Neural crest cell (in vitro differentiated cells): ENCODE results near the gene DOCK1. TPM values are rescaled to one million over a fixed set of nuclear protein-coding genes. Genes with fewer than 3 reads are reported as not detected.

ENCODE experiments used
- DNase-seq: peaks from one replicate; pipeline ENCODE4 v3.0.0; 2021; ENCODE audit warnings: low read depth, mixed read lengths, low spot score
- H3K27ac Mint-ChIP-seq: one replicate; pipeline ENCODE4 v1.8.0; 2021; ENCODE audit warnings: mild to moderate bottlenecking, mixed read lengths; ENCODE audit not compliant: unreplicated experiment
- H3K27me3 Mint-ChIP-seq: 2 replicates; pipeline ENCODE4 v1.8.0; 2021; ENCODE audit warnings: low read depth, mild to moderate bottlenecking, mixed read lengths
- H3K36me3 Mint-ChIP-seq: 2 replicates; pipeline ENCODE4 v1.8.0; 2021; ENCODE audit warnings: low read depth, mild to moderate bottlenecking, mixed read lengths
- H3K4me1 Mint-ChIP-seq: 2 replicates; pipeline ENCODE4 v1.8.0; 2021; ENCODE audit warnings: mixed read lengths
- H3K4me3 Mint-ChIP-seq: one replicate; pipeline ENCODE4 v1.8.0; 2021; ENCODE audit warnings: mild to moderate bottlenecking, mixed read lengths
- H3K9me3 Mint-ChIP-seq: 2 replicates; pipeline ENCODE4 v1.8.0; 2021; ENCODE audit warnings: mixed read lengths
- CTCF ChIP-seq: fragments of 200-600 bp; sonication (generic); conservative IDR thresholded peaks from 2 replicates; pipeline ENCODE4 v1.5.0; 2021; ENCODE audit warnings: antibody characterized with exemption, mild to moderate bottlenecking
- total RNA-seq: library from RNA; stranded (reverse); gene quantifications from 2 replicates; pipeline ENCODE4 v1.2.1, GENCODE V29; 2021

Gene DOCK1
- total RNA-seq, 1 donor from 2014 or later: 55.8 TPM

- Mint-ChIP-seq H3K36me3 (peaks cover 32% of the 10 kb centered on the region), H3K4me1 (no peaks in the 10 kb centered on the region), H3K27me3 (no peaks in the 10 kb centered on the region), H3K27ac (peak overlapping the region; percentile 27), H3K4me3 (no peak overlapping the region), H3K9me3 (no peaks in the 10 kb centered on the region)
- TF ChIP-seq CTCF: no peak
- no peak for DNase-seq
These were observed 372.8 kb downstream of the DOCK1 start for GRCh38 chr10:127278001-127278400.

DNA sequence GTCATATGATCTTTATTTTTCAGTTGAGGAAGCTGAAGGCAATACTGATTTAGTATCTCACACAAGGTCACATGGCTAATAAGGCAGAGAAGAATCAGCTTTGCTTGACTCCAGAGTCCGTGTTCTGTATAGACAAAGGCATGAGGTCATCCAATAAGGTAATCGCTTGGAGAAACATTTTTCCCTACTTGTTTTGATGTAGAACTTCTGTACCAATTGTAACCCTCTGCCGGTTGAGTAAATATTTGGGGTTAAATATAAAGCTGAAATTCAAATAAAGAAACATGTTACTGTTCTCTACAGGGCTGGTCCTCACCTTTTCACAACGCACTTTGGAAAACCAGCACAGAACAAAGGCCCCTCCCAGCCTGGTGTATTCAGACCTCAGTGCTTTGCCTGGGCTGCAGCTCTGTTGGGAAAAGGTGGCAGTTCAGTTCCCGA, 374.1 kb downstream of the DOCK1 start:
- no peak for TF ChIP-seq CTCF
- no peaks in the 10 kb centered on the region for H3K9me3 Mint-ChIP-seq
- H3K4me3 Mint-ChIP-seq: no peak overlapping the region
- H3K27me3 Mint-ChIP-seq: no peaks in the 10 kb centered on the region
- no peak for DNase-seq
- no peaks in the 10 kb centered on the region for H3K4me1 Mint-ChIP-seq
- H3K27ac Mint-ChIP-seq: no peak overlapping the region
- H3K36me3 Mint-ChIP-seq: peaks cover 30% of the 10 kb centered on the region

- no peaks in the 10 kb centered on the region for H3K27me3 Mint-ChIP-seq
- peaks cover 25% of the 10 kb centered on the region for H3K36me3 Mint-ChIP-seq
- no peak overlapping the region for H3K27ac Mint-ChIP-seq
- TF ChIP-seq CTCF: no peak
- H3K4me3 Mint-ChIP-seq: no peak overlapping the region
- DNase-seq: no peak
- H3K9me3 Mint-ChIP-seq: no peaks in the 10 kb centered on the region
- no peaks in the 10 kb centered on the region for H3K4me1 Mint-ChIP-seq
These were observed 375.2 kb downstream of the DOCK1 start for GRCh38 chr10:127280446-127280845.

- no peak for TF ChIP-seq CTCF
- H3K36me3 Mint-ChIP-seq: peaks cover 33% of the 10 kb centered on the region
- H3K4me1 Mint-ChIP-seq: no peaks in the 10 kb centered on the region
- H3K4me3 Mint-ChIP-seq: no peak overlapping the region
- peaks cover 5% of the 10 kb centered on the region for H3K9me3 Mint-ChIP-seq
- DNase-seq: no peak
- H3K27ac Mint-ChIP-seq: no peak overlapping the region
- H3K27me3 Mint-ChIP-seq: no peaks in the 10 kb centered on the region
These were observed 377.8 kb downstream of the DOCK1 start for GRCh38 chr10:127283017-127283416.

- Mint-ChIP-seq H3K4me3 (no peak overlapping the region), H3K27ac (no peak overlapping the region), H3K36me3 (peaks cover 33% of the 10 kb centered on the region), H3K9me3 (peaks cover 7% of the 10 kb centered on the region), H3K27me3 (no peaks in the 10 kb centered on the region), H3K4me1 (no peaks in the 10 kb centered on the region)
- TF ChIP-seq CTCF: no peak
- no peak for DNase-seq
These were observed 378.3 kb downstream of the DOCK1 start for GRCh38 chr10:127283576-127283975.

DNA sequence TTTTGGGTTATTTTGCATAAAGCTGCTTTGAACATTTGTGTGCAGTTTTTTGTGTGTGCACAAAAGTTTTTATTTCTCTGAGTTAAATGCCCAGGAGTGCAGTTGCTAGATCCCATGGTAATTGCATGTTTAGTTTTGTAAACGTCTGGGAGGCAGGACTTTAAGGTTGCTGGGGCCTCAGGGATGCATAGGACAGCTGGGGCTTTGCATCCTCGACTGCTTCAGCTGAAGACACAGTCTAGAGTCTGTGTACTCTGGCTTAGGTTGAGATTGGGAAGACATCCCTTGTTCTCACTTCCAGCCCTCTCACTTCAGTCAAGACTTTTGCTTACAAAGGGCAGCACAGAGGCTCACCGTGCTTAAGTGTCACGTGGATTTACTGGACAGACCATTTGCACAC, 385.6 kb downstream of the DOCK1 start:
- H3K27me3 Mint-ChIP-seq: no peaks in the 10 kb centered on the region
- no peak for TF ChIP-seq CTCF
- H3K36me3 Mint-ChIP-seq: peaks cover 22% of the 10 kb centered on the region
- no peaks in the 10 kb centered on the region for H3K4me1 Mint-ChIP-seq
- DNase-seq: no peak
- H3K9me3 Mint-ChIP-seq: peaks cover 12% of the 10 kb centered on the region
- no peak overlapping the region for H3K4me3 Mint-ChIP-seq
- H3K27ac Mint-ChIP-seq: no peak overlapping the region
